Loucy (cell line): ENCODE data around the gene IGFLR1.

ENCODE experiments used
- CTCF ChIP-seq: fragments of 200-600 bp; sonication (generic); conservative IDR thresholded peaks from 2 replicates; pipeline ENCODE4 v1.5.1; 2014; ENCODE audit warnings: mild to moderate bottlenecking, antibody characterized with exemption, low read length
- EZH2phosphoT487 ChIP-seq: fragments of 200-600 bp; IDR thresholded peaks from 2 replicates; pipeline ENCODE4 v1.6.1; 2018; ENCODE audit warnings: antibody characterized with exemption, mild to moderate bottlenecking, moderate library complexity, borderline replicate concordance

- TF ChIP-seq CTCF: no peak
- TF ChIP-seq EZH2phosphoT487: no peak
These were observed 35.0 kb upstream of the IGFLR1 start for GRCh38 chr19:35777086-35777841.
